K562 (cell line): ENCODE results near the gene C5orf52. TPM values are rescaled to one million over a fixed set of nuclear protein-coding genes. Genes with fewer than 3 reads are reported as not detected.

ENCODE experiments used
- ATAC-seq: fragments of 200-7000 bp; cut with Tn5 transposase; 3 replicates; pipeline ENCODE4 v1.9.1; 2020; ENCODE audit warnings: moderate library complexity
- BruUV-seq: library from RNA; stranded (reverse); fragments of 400-500 nt; replicated peaks from 2 replicates; lab custom pipeline; 2021; lab: Mats Ljungman, UMichigan
- CTCF ChIA-PET: fragments of 300-600 bp; formaldehyde crosslinking; extraction: SDS; loops from one replicate; lab custom pipeline; 2021; ENCODE audit warnings: low intra/inter-chr PET ratio; lab: Yijun Ruan, JAX
- POLR2A ChIA-PET: fragments of 300-600, 350-650 bp; sonication (Branson Sonifier 250); formaldehyde crosslinking; extraction: SDS; loops from one replicate; lab custom pipeline; 2021; ENCODE audit warnings: antibody characterized with exemption, inconsistent platforms; lab: Yijun Ruan, JAX
- DNase-seq, 4 experiments: peaks; one replicate each; pipeline versions ENCODE4 v3.0.0 to v3.0.0-alpha.2; 2011 to 2018; ENCODE audit warnings: low spot score in 3 of 4, mixed read lengths in 3 of 4; ENCODE audit errors: extremely low read depth in 1 of 4
- FAIRE-seq: peaks from 2 replicates; lab custom pipeline; 2011; peaks lifted over from hg19 to GRCh38; lab: Jason Lieb, UNC
- H2AFZ ChIP-seq: 2 replicates; pipeline ENCODE4 v1.6.0; 2011; ENCODE audit warnings: low read depth, low read length, control low read depth, inconsistent platforms
- H3K27ac ChIP-seq: fragments of 200-600 bp; 3 replicates; pipeline ENCODE4 v1.8.0; 2011; ENCODE audit warnings: low read depth, mild to moderate bottlenecking, control low read depth, inconsistent platforms, low read length, moderate library complexity, mixed read lengths; ENCODE audit errors: extremely low read depth
- H3K27me3 ChIP-seq, 2 experiments: fragments of 300-600 bp in 1 of 2; 2 replicates in 1 of 2; 3 replicates in 1 of 2; pipeline versions ENCODE4 v1.6.0 to v1.8.0; 2011; ENCODE audit warnings: inconsistent platforms in 2 of 2, low read length in 2 of 2, mild to moderate bottlenecking in 1 of 2, mixed read lengths in 1 of 2, moderate library complexity in 1 of 2; ENCODE audit not compliant: control insufficient read depth in 2 of 2, insufficient read depth in 2 of 2
- H3K36me3 ChIP-seq: fragments of 300-600 bp; 3 replicates; pipeline ENCODE4 v1.8.0; 2011; ENCODE audit warnings: mild to moderate bottlenecking, low read length, inconsistent platforms; ENCODE audit not compliant: control insufficient read depth, insufficient read depth
- H3K4me1 ChIP-seq, 2 experiments: fragments of 200-600 bp in 1 of 2; replicated peaks in 1 of 2; 2 replicates in 1 of 2; 3 replicates in 1 of 2; pipeline versions ENCODE4 v1.5.1 to v1.8.0; 2011; ENCODE audit warnings: inconsistent platforms in 2 of 2, low read length in 2 of 2, mild to moderate bottlenecking in 1 of 2, mixed read lengths in 1 of 2, moderate library complexity in 1 of 2; ENCODE audit not compliant: control insufficient read depth in 2 of 2, insufficient read depth in 2 of 2
- H3K4me2 ChIP-seq: 2 replicates; pipeline ENCODE4 v1.6.1; 2011; ENCODE audit warnings: low read length, control low read depth, inconsistent platforms, mixed read lengths; ENCODE audit not compliant: insufficient read depth
- H3K4me3 ChIP-seq: fragments of 200-600 bp; sonication (generic), shearing (Covaris generic); 2 replicates; pipeline ENCODE4 v1.5.1; 2016; ENCODE audit warnings: control low read depth, inconsistent platforms
- H3K79me2 ChIP-seq: fragments of 200-600 bp; 3 replicates; pipeline ENCODE4 v1.8.0; 2011; ENCODE audit warnings: low read length, inconsistent platforms; ENCODE audit not compliant: control insufficient read depth, insufficient read depth
- H3K9ac ChIP-seq, 2 experiments: 2 replicates each; pipeline versions ENCODE4 v1.6.0 to v1.6.1; 2011; ENCODE audit warnings: low read depth in 2 of 2, low read length in 2 of 2, control low read depth in 1 of 2, inconsistent platforms in 1 of 2, mild to moderate bottlenecking in 1 of 2, mixed read lengths in 1 of 2; ENCODE audit not compliant: insufficient read depth in 1 of 2
- H3K9me1 ChIP-seq: one replicate; pipeline ENCODE4 v1.6.0; 2011; ENCODE audit warnings: inconsistent platforms, mild to moderate bottlenecking, low read length, moderate library complexity; ENCODE audit not compliant: control insufficient read depth, insufficient read depth
- H3K9me3 ChIP-seq: replicated peaks from 2 replicates; pipeline ENCODE4 v1.5.1; 2011; ENCODE audit warnings: low read depth, low read length, inconsistent platforms; ENCODE audit not compliant: control insufficient read depth, insufficient read depth
- H4K20me1 ChIP-seq: replicated peaks from 2 replicates; pipeline ENCODE4 v1.6.1; 2011; ENCODE audit warnings: low read length, inconsistent platforms, mixed read lengths; ENCODE audit not compliant: control insufficient read depth, insufficient read depth
- ARHGAP35 ChIP-seq: fragments of 450-650 bp; IDR thresholded peaks from 2 replicates; pipeline ENCODE4 v1.6.1; 2018; ENCODE audit not compliant: partially characterized antibody
- CREB3 ChIP-seq: fragments of 450-650 bp; conservative IDR thresholded peaks from 2 replicates; pipeline ENCODE4 v1.6.1; 2016; ENCODE audit warnings: missing genetic modification characterization, low read depth, mild to moderate bottlenecking, missing compliant biosample characterization, moderate library complexity
- EGR1 ChIP-seq: fragments of 450-650 bp; conservative IDR thresholded peaks from 2 replicates; pipeline ENCODE4 v1.6.1; 2017; ENCODE audit warnings: mild to moderate bottlenecking
- FOS ChIP-seq: IDR thresholded peaks from 3 replicates; pipeline ENCODE4 v1.6.1; 2011; ENCODE audit not compliant: insufficient read length; ENCODE audit errors: extremely low read depth
- HCFC1 ChIP-seq: IDR thresholded peaks from 2 replicates; pipeline ENCODE4 v1.6.1; 2012; ENCODE audit warnings: low read depth, low read length, improper control_type of control experiment
- IFI16 ChIP-seq: fragments of 250-450 bp; sonication (Bioruptor Pico); IDR thresholded peaks from 2 replicates; pipeline ENCODE4 v2.1.2; 2022; ENCODE audit warnings: mild to moderate bottlenecking, inconsistent platforms
- NUFIP1 ChIP-seq: fragments of 450-650 bp; IDR thresholded peaks from 2 replicates; pipeline ENCODE4 v1.6.1; 2018; ENCODE audit not compliant: partially characterized antibody
- RBBP5 ChIP-seq: fragments of 200-600 bp; sonication (generic); IDR thresholded peaks from 2 replicates; pipeline ENCODE4 v1.6.1; 2012; ENCODE audit warnings: borderline replicate concordance, mild to moderate bottlenecking, low read length, control low read depth, inconsistent platforms; ENCODE audit not compliant: insufficient read depth, poor library complexity, severe bottlenecking
- SAFB2 ChIP-seq: fragments of 200-400 bp; formaldehyde crosslinking; IDR thresholded peaks from 2 replicates; pipeline ENCODE4 v1.6.1; 2018; ENCODE audit warnings: borderline replicate concordance, low read length, low read depth, moderate library complexity; ENCODE audit not compliant: severe bottlenecking
- SETDB1 ChIP-seq: IDR thresholded peaks from one replicate; pipeline ENCODE4 v1.6.1; 2012; ENCODE audit warnings: low read length, control low read depth, inconsistent platforms
- SIX5 ChIP-seq, 2 experiments: IDR thresholded peaks; 2 replicates each; pipeline ENCODE4 v1.6.1; 2011; ENCODE audit warnings: low read length in 2 of 2, borderline replicate concordance in 1 of 2, low read depth in 1 of 2, mild to moderate bottlenecking in 1 of 2, moderate library complexity in 1 of 2; ENCODE audit not compliant: insufficient read depth in 1 of 2
- SMARCA4 ChIP-seq: fragments of 450-650 bp; IDR thresholded peaks from 2 replicates; pipeline ENCODE4 v1.6.1; 2016
- ZBTB2 ChIP-seq: fragments of 450-650 bp; IDR thresholded peaks from 2 replicates; pipeline ENCODE4 v1.6.1; 2016; ENCODE audit warnings: antibody characterized with exemption
- ZNF143 ChIP-seq: sonication (generic); formaldehyde crosslinking; IDR thresholded peaks from 2 replicates; pipeline ENCODE4 v1.9.0; 2022; ENCODE audit warnings: mild to moderate bottlenecking, missing genetic modification reagents
- WGBS: fragments of 100-300 bp; shearing (Covaris generic); methylation state at CpG from one replicate; pipeline ENCODE4 v1.1.6; 2016; ENCODE audit warnings: low coverage, mixed read lengths; ENCODE audit not compliant: insufficient coverage; ENCODE audit errors: missing lambda C conversion rate; 5-methylcytosine and 5-hydroxymethylcytosine counted together
- in situ Hi-C: fragments of 300-500 bp; cut with MboI; formaldehyde crosslinking; loops from 4 replicates; pipeline ENCODE4 v1.15.0; 2018; ENCODE audit warnings: inconsistent platforms, mixed read lengths
- intact Hi-C: fragments of 100-400 bp; cut with micrococcal nuclease; formaldehyde crosslinking; loops from 2 replicates; pipeline ENCODE4 v1.14.2; 2022
- polyA plus RNA-seq, 8 experiments: library from polyadenylated mRNA; depleted of rRNA in 4 of 8; stranded (reverse) in 5 of 8; unstranded in 3 of 8; fragments of >200 nt; fragmentation: Nextera tagmentation in 2 of 8; fragmentation: Illumina TruSeq in 1 of 8; extraction: Ambion mirVana in 2 of 8; extraction: Trizol in 1 of 8; gene quantifications; 2 replicates each; pipeline versions ENCODE4 v1.2.1 to v1.2.3, GENCODE V29; 2011 to 2014; ENCODE audit warnings: inconsistent platforms in 1 of 8, missing spikeins in 1 of 8
- total RNA-seq, 7 experiments: library from RNA; depleted of rRNA in 6 of 7; stranded (reverse); fragments of >200 nt in 6 of 7; fragmentation: Illumina TruSeq in 2 of 7; extraction: Trizol in 2 of 7; gene quantifications; 2 replicates each; pipeline versions ENCODE4 v1.2.1 to v1.2.3, GENCODE V29; 2011 to 2021; ENCODE audit warnings: low replicate concordance in 1 of 7
- TF ChIP-seq, protein P1 (sequence below): fragments of 250-450 bp; sonication (Bioruptor Pico); IDR thresholded peaks from 2 replicates; pipeline ENCODE4 v1.8.0; 2022; ENCODE audit warnings: inconsistent platforms, mild to moderate bottlenecking, moderate library complexity, borderline replicate concordance
- TF ChIP-seq, protein P2 (sequence below): IDR thresholded peaks from 3 replicates; pipeline ENCODE4 v1.6.1; 2011; ENCODE audit warnings: borderline replicate concordance, mild to moderate bottlenecking; ENCODE audit not compliant: insufficient read length, insufficient read depth
- TF ChIP-seq, protein P3 (sequence below): sonication (generic); formaldehyde crosslinking; IDR thresholded peaks from 2 replicates; pipeline ENCODE4 v1.8.1; 2022; ENCODE audit warnings: missing genetic modification reagents

C5orf52 gene
- total and polyA plus RNA-seq, 9 of the 15 experiments (the other 6 are each of a cell fraction or from before 2014, with no cell fraction given), result not detected

DNA sequence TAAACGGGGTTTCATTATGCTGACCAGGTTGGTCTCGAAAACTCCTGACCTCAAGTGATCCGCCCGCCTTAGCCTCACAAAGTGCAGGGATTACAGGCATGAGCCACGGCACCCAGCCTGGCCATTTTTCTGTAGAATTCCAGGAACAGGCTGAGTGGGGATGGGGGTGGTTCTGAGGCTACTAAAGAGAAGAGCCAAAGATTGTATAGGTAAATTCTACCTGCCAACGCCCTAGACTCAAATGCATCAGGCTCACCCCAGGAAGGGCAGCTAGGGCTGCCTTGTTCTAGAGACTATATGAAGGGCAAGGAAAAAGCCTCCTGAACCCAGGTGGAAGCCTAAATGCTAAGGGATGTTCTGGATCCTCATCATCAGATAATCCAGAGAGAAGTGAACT is 1.6 kb upstream of the C5orf52 start:
- in situ Hi-C loops, result no loop called here
- BruUV-seq, result no TSS peak
- Histone ChIP-seq H3K9me3 (no peaks in the 10 kb centered on the region; the same call in 1 of the 2 replicates), H3K4me1 (peaks cover 0 to 10% of the 10 kb centered on the region in 2 experiments; a peak in 1 of 5 replicates), H3K9ac (no peak overlapping the region), H3K9me1 (no peaks in the 10 kb centered on the region), H3K36me3 (no peaks in the 10 kb centered on the region), H4K20me1 (no peaks in the 10 kb centered on the region), H3K4me3 (no peak overlapping the region), H3K79me2 (no peaks in the 10 kb centered on the region), H3K27ac (no peak overlapping the region), H3K4me2 (no peak overlapping the region), H3K27me3 (peaks cover 0 to 25% of the 10 kb centered on the region in 2 experiments; a peak in 2 of 5 replicates), H2AFZ (no peak overlapping the region)
- FAIRE-seq, result no peak
- POLR2A ChIA-PET, result no interaction called here
- no peak for ATAC-seq
- 1% methylated on average over 6 of the region's 6 CpGs for WGBS
- CTCF ChIA-PET, result interaction anchor here (3.7 kb wide), 1 partner anchor 74 kb away, joined by 32 read pairs; the partner anchor contains the start of gene LSM11
- DNase-seq, result no peak
- intact Hi-C loops, result loop anchor here (1.0 kb wide), 2 partner anchors 49 to 74 kb away; partner anchors contain the start of gene LSM11
- TF ChIP-seq, protein P1, sequence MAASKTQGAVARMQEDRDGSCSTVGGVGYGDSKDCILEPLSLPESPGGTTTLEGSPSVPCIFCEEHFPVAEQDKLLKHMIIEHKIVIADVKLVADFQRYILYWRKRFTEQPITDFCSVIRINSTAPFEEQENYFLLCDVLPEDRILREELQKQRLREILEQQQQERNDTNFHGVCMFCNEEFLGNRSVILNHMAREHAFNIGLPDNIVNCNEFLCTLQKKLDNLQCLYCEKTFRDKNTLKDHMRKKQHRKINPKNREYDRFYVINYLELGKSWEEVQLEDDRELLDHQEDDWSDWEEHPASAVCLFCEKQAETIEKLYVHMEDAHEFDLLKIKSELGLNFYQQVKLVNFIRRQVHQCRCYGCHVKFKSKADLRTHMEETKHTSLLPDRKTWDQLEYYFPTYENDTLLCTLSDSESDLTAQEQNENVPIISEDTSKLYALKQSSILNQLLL (CRISPR knock-in tag), result no peak
- no peak for TF ChIP-seq SAFB2
- no peak for TF ChIP-seq ZBTB2
- no peak for TF ChIP-seq IFI16 (CRISPR knock-in tag)
- TF ChIP-seq, protein P2, sequence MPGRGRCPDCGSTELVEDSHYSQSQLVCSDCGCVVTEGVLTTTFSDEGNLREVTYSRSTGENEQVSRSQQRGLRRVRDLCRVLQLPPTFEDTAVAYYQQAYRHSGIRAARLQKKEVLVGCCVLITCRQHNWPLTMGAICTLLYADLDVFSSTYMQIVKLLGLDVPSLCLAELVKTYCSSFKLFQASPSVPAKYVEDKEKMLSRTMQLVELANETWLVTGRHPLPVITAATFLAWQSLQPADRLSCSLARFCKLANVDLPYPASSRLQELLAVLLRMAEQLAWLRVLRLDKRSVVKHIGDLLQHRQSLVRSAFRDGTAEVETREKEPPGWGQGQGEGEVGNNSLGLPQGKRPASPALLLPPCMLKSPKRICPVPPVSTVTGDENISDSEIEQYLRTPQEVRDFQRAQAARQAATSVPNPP, result no peak
- no peak for TF ChIP-seq SETDB1
- TF ChIP-seq ZNF143 (CRISPR knock-in tag), result no peak
- no peak for TF ChIP-seq ARHGAP35
- TF ChIP-seq SIX5 (IDR thresholded peaks at IDR 0.05; ENCODE audit: borderline replicate concordance in 1 of 2, insufficient read depth in 1 of 2, low read depth in 1 of 2, low read length in 2 of 2), result no peak
- no peak for TF ChIP-seq HCFC1
- no peak for TF ChIP-seq NUFIP1
- TF ChIP-seq FOS, result no peak
- TF ChIP-seq EGR1, result no peak
- no peak for TF ChIP-seq CREB3 (tag)
- TF ChIP-seq SMARCA4, result no peak
- TF ChIP-seq, protein P3, sequence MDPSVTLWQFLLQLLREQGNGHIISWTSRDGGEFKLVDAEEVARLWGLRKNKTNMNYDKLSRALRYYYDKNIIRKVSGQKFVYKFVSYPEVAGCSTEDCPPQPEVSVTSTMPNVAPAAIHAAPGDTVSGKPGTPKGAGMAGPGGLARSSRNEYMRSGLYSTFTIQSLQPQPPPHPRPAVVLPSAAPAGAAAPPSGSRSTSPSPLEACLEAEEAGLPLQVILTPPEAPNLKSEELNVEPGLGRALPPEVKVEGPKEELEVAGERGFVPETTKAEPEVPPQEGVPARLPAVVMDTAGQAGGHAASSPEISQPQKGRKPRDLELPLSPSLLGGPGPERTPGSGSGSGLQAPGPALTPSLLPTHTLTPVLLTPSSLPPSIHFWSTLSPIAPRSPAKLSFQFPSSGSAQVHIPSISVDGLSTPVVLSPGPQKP (CRISPR knock-in tag), result no peak
- TF ChIP-seq RBBP5, result no peak
